Activated CD4-positive, alpha-beta T cell treated with anti-CD3 and anti-CD28 coated beads for 24 hours (primary cell): ENCODE data around the gene ZNF622.
"Not testable (repeated sequence)": the region's sequence is repeated elsewhere in the genome, so short reads cannot be mapped to it uniquely, and the experiment has no call there.

Source experiments
- DNase-seq, 2 donors: peaks; one replicate each; pipeline ENCODE4 v3.0.0-alpha.2; 2020; ENCODE audit warnings: low read depth in 2 of 2

Gene ZNF622

DNA sequence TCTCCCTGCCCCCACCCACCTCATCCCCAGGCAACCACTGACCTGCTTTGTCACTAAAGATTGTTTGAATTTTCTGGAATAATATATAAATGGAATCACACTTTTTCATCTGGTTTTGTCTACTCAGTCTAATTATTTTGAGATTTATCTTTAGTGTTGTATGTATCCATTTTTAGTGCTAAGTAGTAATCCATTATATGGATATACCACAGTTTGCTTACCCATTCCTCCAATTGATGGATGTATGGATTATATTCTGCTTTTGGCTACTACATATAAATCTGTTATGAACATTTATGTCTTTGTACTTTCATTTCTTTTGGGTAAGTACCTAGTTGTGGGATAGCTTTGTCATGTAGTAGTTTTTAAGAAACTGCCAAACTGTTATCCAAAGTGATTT, 14.5 kb upstream of the ZNF622 start:
- DNase-seq: no peak

GRCh38 chr5:16477541-16477940, 11.9 kb upstream of the ZNF622 start:
- no peak for DNase-seq

DNA sequence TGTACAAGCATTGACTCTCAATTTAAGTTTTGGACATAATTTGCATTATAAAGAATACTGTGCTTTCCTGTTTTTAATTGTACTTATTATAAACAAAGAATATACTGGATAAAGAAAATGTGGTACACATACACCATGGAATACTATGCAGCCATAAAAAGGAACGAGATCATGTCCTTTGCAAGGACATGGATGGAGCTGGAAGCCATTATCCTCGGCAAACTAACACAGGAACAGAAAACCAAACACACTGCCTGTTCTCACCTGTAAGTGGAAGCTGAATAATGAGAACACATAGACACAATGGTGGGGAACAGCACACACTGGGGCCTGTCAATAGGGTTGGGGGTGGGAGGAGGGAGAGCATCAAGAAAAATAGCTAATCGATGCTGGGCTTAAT, 10.8 kb upstream of the ZNF622 start:
- DNase-seq: not testable (repeated sequence)

DNA sequence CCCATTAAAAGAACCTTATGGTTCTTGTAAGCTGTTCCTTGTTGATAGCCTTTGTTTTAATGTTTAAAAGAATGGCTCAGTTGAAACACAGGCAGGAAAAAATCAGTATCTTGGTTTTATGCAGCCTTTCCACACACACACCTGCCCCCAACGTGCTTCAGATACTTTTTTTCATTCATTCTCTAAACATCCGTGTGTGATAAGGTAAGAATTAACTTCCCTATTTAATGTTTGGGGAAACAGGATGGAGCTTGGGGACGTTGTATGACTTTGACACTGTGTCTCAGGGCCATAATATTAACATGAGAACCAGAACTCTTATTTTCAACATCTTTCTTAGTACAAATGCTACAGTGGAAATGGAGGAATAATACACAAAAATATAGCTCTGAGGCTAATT, 5.8 kb upstream of the ZNF622 start:
- no peak for DNase-seq

DNA sequence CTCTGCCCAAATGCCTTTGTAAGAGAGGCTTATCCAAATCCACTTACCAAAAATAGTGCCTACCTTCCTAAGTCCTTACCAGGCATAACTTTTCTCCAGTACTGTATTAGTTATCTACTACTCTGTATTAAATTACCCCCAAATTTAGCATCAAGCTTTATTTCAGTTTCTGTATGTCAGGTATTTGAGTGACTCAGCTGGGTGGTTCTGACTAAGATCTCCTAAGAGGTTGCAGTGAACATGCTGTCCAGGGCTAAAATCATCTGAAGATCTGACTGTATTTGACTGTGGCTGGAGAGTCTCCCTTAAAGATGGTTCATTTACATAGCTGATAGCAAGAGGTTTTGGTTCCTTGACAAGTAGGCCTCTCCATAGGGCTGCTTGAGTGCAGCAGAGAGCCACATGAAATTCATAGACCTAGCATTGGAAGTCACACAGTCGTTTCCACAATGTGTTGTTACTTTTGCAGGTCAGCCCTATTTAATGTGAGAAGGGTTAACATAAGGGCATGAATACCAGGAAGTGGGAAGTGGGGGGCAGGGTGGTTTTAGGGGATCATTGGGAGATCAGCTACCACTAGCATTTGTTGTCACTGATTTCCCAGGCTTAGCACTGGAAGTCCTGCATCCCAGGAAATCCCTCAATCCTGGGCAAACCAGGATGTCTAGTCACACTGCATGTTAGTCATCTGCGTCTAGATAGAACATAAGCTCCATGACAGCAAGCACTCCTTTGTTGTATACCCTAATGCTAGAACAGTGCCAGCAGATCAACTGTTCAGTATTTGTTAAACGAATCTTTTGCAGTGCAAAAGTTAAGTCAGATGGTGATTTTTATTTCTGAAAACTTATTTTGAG, 2.0 kb upstream of the ZNF622 start:
- DNase-seq: no peak

- DNase-seq: no peak
Measured at GRCh38 chr5:16464664-16465543, 696 bp downstream of the ZNF622 start.

DNA sequence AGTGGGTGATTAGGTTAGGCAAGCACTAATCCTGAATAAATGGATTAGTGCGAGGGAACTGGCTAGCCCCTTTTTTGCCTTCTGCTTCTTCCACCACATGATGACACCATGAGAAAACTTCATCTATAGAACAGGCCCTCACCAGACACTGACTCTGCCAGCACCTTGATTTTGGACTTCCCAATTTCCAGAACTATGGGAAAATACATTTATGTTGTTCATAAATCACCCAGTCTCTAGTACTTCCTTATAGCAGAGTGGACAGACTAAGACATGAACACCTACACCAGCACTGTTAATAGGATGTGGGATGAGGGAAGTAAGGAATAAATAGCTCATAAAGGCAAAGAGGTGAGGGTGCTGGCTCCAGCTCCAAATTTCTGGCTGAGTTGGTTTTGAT, 1.4 kb downstream of the ZNF622 start:
- no peak for DNase-seq

DNA sequence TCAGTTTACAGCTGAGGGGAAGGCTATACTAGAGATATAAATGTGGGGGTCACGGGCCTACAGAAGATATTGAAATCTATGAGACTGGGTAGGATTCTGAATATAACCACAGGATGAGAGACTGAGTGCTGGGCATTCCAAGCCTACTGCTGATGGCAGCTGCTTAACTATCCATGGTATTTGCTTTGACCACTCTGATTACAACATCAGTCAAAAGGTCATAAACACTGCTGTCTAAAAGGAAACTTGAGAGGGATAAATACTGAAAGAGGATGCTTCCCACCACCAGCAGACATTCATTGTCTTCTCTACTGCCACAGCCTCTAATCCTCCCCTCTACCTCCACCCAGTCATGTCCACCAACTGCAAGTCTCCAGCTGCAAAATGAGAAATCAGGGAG, 3.8 kb downstream of the ZNF622 start:
- DNase-seq: no peak

DNA sequence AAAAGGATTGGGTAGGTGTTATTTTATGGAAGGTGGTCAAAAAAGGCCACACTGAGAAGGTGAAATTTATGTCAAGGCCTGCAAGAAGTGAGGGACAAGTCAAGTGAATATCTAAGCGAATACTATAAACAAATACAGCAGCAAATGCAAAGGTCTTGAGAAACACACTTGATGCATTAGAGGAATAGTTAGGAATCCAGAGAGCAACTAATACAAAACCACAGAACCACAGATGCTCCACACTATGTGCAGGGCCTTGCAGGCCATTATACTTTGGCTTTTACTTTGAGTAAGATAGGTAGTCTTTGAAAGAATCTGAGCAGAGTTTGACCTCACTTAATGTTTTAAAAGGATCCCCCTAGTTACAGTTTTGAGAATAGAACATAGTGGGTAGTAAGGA, 4.6 kb downstream of the ZNF622 start:
- no peak for DNase-seq

DNA sequence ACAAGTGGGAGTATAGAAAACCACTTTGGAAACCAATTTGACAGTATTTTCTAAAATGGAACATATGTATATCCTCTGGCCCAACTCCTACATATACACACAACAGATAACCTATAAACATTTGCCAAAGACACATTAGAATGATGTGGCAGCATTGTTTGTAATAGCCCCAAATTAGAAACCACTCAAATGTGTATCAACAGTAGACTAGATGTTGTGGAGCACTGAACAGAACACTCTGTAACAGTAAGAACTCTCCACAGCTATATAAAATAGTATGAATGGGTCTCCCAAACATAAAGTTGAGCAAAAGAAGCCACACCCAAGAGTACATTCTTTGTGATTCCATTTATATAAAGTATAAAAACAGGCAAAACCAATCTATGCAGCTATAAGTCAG, 6.1 kb downstream of the ZNF622 start:
- DNase-seq: no peak

DNA sequence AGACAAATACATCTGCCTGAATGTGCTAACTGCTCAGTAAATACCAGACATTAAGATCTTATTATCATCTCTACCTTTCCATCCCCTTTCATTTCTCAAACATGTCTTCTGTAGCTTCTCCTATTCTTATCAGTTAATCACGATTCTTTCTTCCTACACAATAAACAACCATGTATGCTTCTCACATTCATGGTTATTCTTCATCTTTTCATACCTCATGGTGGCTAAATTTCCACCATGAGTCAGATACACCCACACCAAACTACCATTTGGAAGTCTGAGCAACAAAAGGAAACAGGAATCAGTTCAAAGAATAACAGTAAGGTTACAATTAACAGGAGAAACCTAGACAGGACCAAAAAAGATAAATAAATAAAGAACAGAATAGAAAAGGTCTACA, 7.7 kb downstream of the ZNF622 start:
- DNase-seq: no peak

GRCh38 chr5:16457451-16457850, 8.1 kb downstream of the ZNF622 start:
- DNase-seq: no peak

GRCh38 chr5:16456103-16456832, 9.3 kb downstream of the ZNF622 start:
- DNase-seq: no peak

- no peak for DNase-seq
Measured at GRCh38 chr5:16455668-16456067, 9.9 kb downstream of the ZNF622 start.

DNA sequence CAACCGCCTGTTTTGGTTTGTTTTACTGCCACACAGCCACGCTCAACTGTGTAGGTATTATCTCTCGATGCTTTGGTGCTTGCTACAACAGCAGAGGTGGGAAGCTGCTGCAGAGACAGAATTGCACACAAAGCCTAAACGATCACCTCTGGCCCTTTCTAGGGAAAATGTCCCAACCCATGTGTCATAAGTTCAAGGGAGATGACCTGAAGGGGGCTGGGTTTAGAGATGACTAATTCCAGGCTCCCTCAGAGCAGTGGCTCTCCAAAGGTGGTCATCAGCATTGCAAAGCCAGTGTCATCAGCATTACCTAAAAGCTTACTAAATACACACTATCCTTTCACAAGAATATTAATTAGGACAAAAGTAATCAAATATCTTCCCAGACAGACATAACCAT, 10.9 kb downstream of the ZNF622 start:
- no peak for DNase-seq

DNA sequence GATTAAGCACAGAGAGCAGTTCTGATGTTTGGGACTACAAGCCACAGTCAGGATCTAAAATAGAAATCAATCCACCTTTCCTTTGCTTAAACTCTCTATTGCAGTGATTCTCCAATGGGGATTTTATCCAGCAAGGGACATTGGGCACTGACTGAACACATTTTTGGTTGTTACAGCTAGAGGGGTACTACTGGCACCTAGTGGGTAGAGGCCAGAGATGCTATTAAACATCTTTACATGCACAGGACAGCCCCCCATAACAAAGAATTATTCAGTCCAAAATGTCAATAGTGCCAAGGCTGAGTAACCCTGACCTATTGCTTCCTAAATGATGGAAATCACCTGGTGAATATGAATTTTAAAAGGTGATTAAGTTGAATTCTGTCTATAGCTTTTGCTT, 12.0 kb downstream of the ZNF622 start:
- DNase-seq: no peak

- DNase-seq: no peak
Measured at GRCh38 chr5:16450163-16450562, 15.4 kb downstream of the ZNF622 start.

DNA sequence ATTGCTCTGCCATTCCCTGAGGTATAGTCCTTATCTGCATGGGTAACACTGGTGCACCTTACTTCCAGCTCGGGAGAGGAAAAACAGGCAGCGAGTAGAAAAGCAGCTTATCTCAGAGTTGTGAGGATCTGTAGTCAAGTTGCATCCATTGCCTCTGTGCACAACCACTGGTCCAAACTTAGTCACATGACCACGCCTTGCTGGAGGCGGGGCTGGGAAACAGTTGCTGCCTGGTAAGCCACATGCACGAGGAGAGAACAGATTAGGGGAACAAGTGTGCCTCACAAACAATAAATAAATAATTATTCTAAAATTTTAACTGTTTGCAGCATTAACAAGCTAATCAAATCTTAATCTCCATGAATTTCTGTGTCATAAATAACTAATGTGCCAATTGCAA, 18.6 kb downstream of the ZNF622 start:
- no peak for DNase-seq

- DNase-seq: no peak
Measured at GRCh38 chr5:16437977-16438376, 27.6 kb downstream of the ZNF622 start.

DNA sequence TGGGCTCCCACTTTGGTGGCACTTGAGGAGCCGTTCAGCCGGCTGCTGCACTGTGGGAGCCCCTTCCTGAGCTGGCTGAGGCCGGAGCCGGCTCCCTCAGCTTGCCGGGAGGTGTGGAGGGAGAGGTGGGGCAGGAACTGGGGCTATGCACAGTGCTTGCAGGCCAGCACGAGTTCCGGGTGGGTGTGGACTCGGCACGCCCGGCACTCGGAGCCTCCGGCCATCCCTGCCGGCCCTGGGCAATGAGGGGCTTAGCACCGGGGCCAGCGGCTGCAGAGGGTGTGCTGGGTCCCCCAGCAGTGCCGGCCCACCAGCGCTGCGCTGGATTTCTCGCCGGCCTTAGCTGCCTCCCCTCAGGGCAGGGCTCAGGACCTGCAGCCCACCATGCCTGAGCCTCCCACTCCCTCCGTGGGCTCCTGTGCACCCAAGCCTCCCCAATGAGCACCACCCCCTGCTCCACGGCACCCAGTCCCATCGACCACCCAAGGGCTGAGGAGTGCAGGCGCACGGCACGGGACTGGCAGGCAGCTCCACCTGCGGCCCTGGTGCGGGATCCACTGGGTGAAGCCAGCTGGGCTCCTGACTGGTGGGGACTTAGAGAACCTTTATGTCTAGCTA, 29.4 kb downstream of the ZNF622 start:
- not testable (repeated sequence) for DNase-seq

GRCh38 chr5:16431490-16431889, 34.1 kb downstream of the ZNF622 start:
- DNase-seq: no peak
